SK-N-MC (cell line): Measurements from ENCODE around the gene GBX2.

ENCODE experiments used
- DNase-seq: peaks from one replicate; pipeline ENCODE4 v3.0.0-alpha.2; 2011; ENCODE audit warnings: low read depth, low spot score
- H3K27ac ChIP-seq: fragments of 200-600 bp; sonication (generic); 2 replicates; pipeline ENCODE4 v1.5.1; 2016; ENCODE audit warnings: mixed run types
- H3K36me3 ChIP-seq: fragments of 200-600 bp; sonication (generic); 2 replicates; pipeline ENCODE4 v1.6.1; 2017; ENCODE audit warnings: antibody characterized with exemption, low read length, mixed read lengths; ENCODE audit not compliant: insufficient read depth
- H3K4me3 ChIP-seq: fragments of 200-600 bp; sonication (generic); 2 replicates; pipeline ENCODE4 v1.5.1; 2016
- H3K9ac ChIP-seq: fragments of 200-600 bp; sonication (generic); 2 replicates; pipeline ENCODE4 v1.8.0; 2017; ENCODE audit warnings: mixed run types, mixed read lengths; ENCODE audit not compliant: insufficient read length
- H3K9me3 ChIP-seq: fragments of 200-600 bp; sonication (generic); 2 replicates; pipeline ENCODE4 v1.6.1; 2017; ENCODE audit warnings: low read depth, mild to moderate bottlenecking, antibody characterized with exemption, low read length, moderate library complexity, mixed read lengths
- EZH2 ChIP-seq: fragments of 200-600 bp; sonication (generic); IDR thresholded peaks from one replicate; pipeline ENCODE4 v1.6.1; 2017; ENCODE audit warnings: antibody characterized with exemption
- FOXP2 ChIP-seq: optimal IDR thresholded peaks from 2 replicates; pipeline ENCODE3; 2011; ENCODE audit warnings: mild to moderate bottlenecking, moderate library complexity; ENCODE audit not compliant: insufficient read depth; ENCODE audit errors: extremely low read length, control extremely low read depth
- POLR2AphosphoS5 ChIP-seq: IDR thresholded peaks from 2 replicates; pipeline ENCODE4 v1.6.1; 2012; ENCODE audit warnings: mild to moderate bottlenecking, low read depth, low read length, borderline replicate concordance

GBX2 gene

DNA sequence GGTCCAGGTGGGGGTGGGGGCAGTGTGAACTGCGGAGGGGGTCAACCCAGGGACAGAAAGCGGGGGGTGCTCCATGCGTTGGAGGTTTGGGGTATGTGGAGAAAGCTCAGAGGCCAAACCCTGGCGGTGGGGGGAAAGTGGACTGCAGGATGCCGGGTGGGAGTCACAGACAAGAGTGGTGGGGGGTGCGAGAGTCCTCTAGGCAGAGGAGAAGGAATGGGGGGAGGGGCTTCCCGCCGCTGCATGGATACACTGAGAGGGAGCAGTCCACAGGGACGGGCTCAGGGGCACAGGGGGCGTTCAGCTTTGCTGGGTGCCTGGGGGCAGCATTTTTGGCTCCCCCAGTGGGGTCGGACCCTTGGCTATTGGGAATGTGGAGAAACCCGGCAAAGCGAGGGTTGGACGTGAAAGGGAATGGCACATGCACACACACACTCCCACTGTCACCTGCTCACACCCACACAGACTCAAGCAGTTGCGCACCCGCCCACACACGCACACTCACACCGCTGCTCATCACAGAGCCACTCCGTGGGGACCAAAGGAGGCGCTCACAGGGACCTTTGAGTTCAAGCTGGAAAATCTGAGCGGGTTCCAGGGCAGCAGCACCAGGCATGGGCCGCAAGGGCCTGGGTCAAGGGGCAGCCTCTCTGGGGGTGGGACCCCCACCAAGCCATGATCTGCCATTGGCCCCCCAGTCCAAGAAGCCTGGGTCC lies 7.7 kb downstream of the GBX2 start:
- TF ChIP-seq FOXP2 (no peak), EZH2 (no peak), POLR2AphosphoS5 (no peak)
- no peaks in the 10 kb centered on the region for H3K9me3 ChIP-seq
- no peak for DNase-seq
- no peak overlapping the region for H3K4me3 ChIP-seq
- no peak overlapping the region for H3K9ac ChIP-seq
- no peaks in the 10 kb centered on the region for H3K36me3 ChIP-seq
- H3K27ac ChIP-seq: no peak overlapping the region

- H3K4me3 ChIP-seq: no peak overlapping the region
- H3K9ac ChIP-seq: no peak overlapping the region
- H3K27ac ChIP-seq: no peak overlapping the region
- H3K9me3 ChIP-seq: no peaks in the 10 kb centered on the region
- no peak for TF ChIP-seq EZH2
- no peak for TF ChIP-seq POLR2AphosphoS5
- no peak for TF ChIP-seq FOXP2
- no peaks in the 10 kb centered on the region for H3K36me3 ChIP-seq
- DNase-seq: no peak
Measured at GRCh38 chr2:236159778-236160170, 8.4 kb downstream of the GBX2 start.

DNA sequence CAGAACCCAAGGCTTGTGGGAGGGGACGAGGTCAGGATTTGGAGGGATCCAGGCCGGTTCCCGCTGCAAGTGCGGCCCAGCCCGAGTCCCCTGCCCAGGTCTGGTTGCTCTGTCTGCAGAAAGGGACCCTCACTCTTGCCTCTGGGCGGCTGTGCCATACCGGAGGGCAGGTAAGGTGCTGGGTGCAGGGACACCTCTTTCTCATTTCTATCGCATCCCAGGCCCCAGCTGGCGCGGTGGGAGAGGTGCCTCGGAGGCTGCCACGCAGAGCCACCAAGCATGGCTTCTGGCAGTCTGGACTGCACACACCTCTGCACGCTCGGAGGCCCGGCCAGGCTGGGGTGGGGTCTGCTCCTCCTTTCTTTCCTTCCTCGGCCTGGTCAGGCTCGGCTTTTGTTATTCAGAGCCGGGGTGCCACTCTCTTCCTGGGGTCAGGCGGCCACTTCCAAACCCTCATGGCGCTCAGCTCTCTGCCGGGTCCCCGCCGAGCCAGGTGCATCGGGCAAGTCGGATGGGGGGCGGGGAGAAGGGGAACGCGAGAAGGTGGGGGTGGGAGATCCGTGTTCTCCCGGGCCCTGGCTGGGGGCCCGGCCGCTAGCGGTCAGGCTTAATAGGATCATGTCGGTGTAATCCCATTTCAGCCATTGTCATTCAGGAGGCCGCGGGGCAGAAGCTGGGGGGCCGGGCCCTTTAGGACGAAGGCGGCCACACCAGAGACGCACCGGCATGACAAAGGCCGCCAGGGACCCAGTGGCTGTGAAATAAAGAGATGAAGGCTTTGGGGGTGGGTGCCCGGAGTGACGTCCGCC lies 9.0 kb downstream of the GBX2 start:
- Histone ChIP-seq H3K27ac (no peak overlapping the region), H3K9ac (no peak overlapping the region), H3K9me3 (no peaks in the 10 kb centered on the region), H3K4me3 (no peak overlapping the region), H3K36me3 (no peaks in the 10 kb centered on the region)
- no peak for TF ChIP-seq EZH2
- TF ChIP-seq FOXP2: no peak
- TF ChIP-seq POLR2AphosphoS5: no peak
- DNase-seq: no peak

- TF ChIP-seq FOXP2: no peak
- no peak for TF ChIP-seq POLR2AphosphoS5
- TF ChIP-seq EZH2: no peak
- no peak for DNase-seq
- Histone ChIP-seq H3K9me3 (no peaks in the 10 kb centered on the region), H3K9ac (no peak overlapping the region), H3K36me3 (no peaks in the 10 kb centered on the region), H3K27ac (no peak overlapping the region), H3K4me3 (no peak overlapping the region)
Measured at GRCh38 chr2:236157815-236158498, 10.2 kb downstream of the GBX2 start.

GRCh38 chr2:236157366-236157765 lies 10.8 kb downstream of the GBX2 start:
- DNase-seq: no peak
- Histone ChIP-seq H3K9me3 (no peaks in the 10 kb centered on the region), H3K4me3 (no peak overlapping the region), H3K9ac (no peak overlapping the region), H3K27ac (no peak overlapping the region), H3K36me3 (no peaks in the 10 kb centered on the region)
- TF ChIP-seq EZH2 (no peak), FOXP2 (no peak), POLR2AphosphoS5 (no peak)

DNA sequence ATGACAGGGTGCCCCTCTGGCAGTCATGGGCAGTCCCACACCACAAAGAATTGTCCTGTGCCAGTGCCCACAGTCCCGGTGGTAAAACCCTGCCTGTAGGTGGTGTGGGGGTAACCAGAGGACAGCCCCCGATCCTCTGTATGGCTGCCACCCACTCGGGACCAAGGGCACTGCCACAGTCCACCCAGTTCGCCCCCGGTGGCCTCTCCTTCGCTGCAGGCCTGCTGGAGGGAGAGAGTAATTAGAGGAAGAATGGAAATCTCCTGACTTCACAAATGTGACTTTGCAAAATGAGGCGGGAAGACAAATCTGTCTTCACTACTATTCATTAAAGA lies 11.4 kb downstream of the GBX2 start:
- DNase-seq: no peak
- no peak for TF ChIP-seq FOXP2
- no peak for TF ChIP-seq EZH2
- no peak for TF ChIP-seq POLR2AphosphoS5
- H3K36me3 ChIP-seq: no peaks in the 10 kb centered on the region
- no peaks in the 10 kb centered on the region for H3K9me3 ChIP-seq
- H3K9ac ChIP-seq: no peak overlapping the region
- H3K4me3 ChIP-seq: no peak overlapping the region
- no peak overlapping the region for H3K27ac ChIP-seq

DNA sequence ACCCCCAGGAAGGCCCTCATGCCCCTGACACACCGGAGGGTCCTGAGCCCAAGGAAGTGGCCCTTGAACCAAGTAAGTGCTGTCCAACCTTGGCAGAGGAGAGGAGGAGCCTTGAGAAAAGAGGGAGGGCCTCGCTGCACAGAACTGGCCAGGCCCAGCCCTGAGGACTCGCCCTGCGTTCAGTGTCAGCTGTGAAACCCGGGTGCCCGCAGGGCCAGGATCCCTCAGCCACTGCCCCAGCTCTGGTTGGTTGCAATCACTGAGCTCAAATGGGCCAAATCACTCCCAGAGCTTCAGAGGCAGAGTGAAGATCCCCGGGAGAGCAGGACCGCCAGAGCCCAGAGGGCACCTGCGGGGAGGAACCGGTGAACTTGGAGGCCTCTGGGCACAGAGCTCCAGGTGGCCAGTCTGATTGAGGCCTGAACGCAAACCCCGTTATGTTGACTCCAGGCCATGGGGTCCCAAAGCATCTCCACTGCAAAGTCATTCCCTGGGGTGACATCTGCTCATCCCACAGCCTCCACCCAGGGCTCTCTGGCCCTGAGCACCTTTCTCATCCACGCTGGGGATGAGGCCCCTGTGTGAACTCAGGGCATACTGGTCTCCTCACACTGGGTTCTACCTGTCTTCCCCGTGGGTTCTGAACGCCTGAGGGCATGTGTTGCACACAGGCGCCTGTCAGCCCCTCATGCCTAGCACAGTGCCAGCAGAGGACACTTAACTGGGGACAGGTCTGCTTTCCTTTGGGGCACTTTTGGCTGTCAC lies 11.9 kb downstream of the GBX2 start:
- Histone ChIP-seq H3K9ac (no peak overlapping the region), H3K36me3 (no peaks in the 10 kb centered on the region), H3K9me3 (no peaks in the 10 kb centered on the region), H3K27ac (no peak overlapping the region), H3K4me3 (no peak overlapping the region)
- no peak for DNase-seq
- TF ChIP-seq EZH2: no peak
- no peak for TF ChIP-seq FOXP2
- TF ChIP-seq POLR2AphosphoS5: no peak

DNA sequence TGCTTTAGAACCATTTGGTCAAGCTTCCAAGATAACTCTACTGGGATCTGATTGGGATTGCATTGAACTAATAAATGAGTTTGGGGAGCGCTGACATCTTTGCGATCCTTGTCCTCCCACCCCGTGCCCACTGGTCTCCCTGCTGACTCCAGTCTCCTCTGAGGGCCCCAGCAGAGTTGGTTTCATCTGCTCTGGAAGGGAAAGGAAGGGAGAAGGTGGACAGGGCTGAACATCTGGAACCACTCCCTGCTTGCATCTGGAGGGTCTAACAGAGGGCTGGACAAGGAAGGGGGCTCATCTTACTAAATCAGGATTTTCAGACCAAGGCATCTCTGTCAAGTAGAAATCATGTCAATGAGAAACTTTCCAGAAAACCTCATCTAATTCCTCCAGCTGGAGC lies 12.8 kb downstream of the GBX2 start:
- TF ChIP-seq FOXP2: no peak
- no peak for TF ChIP-seq POLR2AphosphoS5
- no peak for TF ChIP-seq EZH2
- no peak for DNase-seq
- no peak overlapping the region for H3K9ac ChIP-seq

More for the DNA sequence above, 12.8 kb downstream of the GBX2 start:
- Histone ChIP-seq H3K27ac (no peak overlapping the region), H3K4me3 (no peak overlapping the region), H3K36me3 (no peaks in the 10 kb centered on the region), H3K9me3 (no peaks in the 10 kb centered on the region)
